A549 (cell line): Measurements from ENCODE around the gene ACP4. TPM values are rescaled to one million over a fixed set of nuclear protein-coding genes. Genes with fewer than 3 reads are reported as not detected.
A peak's percentile ranks its signal among the peaks of the same experiment; 100 is the strongest.

ENCODE experiments used
- ATAC-seq, 2 experiments: fragments of 200-7000 bp in 1 of 2; fragments of >200 bp in 1 of 2; cut with Nextera tagmentation in 1 of 2; cut with Tn5 transposase in 1 of 2; 3 replicates each; pipeline versions ENCODE4 v1.8.0 to v1.9.1; 2018 to 2020; ENCODE audit warnings: mild to moderate bottlenecking in 1 of 2, moderate library complexity in 1 of 2
- CTCF ChIA-PET: fragments of 300-600 bp; sonication (Branson Sonifier 250); formaldehyde crosslinking; extraction: SDS; loops from one replicate; lab custom pipeline; 2021; ENCODE audit warnings: antibody characterized with exemption, inconsistent platforms; lab: Yijun Ruan, JAX
- POLR2A ChIA-PET: fragments of 350-600 bp; formaldehyde crosslinking; extraction: SDS; loops from one replicate; lab custom pipeline; 2021; ENCODE audit warnings: antibody characterized with exemption, inconsistent platforms; lab: Yijun Ruan, JAX
- DNase-seq, 2 experiments: peaks; one replicate each; pipeline versions ENCODE4 v3.0.0 to v3.0.0-alpha.2; 2011 to 2016; ENCODE audit warnings: low read depth in 1 of 2, low spot score in 1 of 2
- FAIRE-seq: peaks from 2 replicates; lab custom pipeline; 2011; peaks lifted over from hg19 to GRCh38; lab: Jason Lieb, UNC
- H3K27ac ChIP-seq, 2 experiments: fragments of >200 bp; sonication (Bioruptor Twin); formaldehyde crosslinking; 3 replicates each; pipeline ENCODE4 v1.5.1; 2016 to 2017
- H3K4me1 ChIP-seq: fragments of >200 bp; sonication (Bioruptor Twin); formaldehyde crosslinking; 3 replicates; pipeline ENCODE4 v1.6.1; 2016
- H3K4me2 ChIP-seq: fragments of >200 bp; sonication (Bioruptor Twin); formaldehyde crosslinking; 3 replicates; pipeline ENCODE4 v1.6.1; 2016
- H3K4me3 ChIP-seq: fragments of >200 bp; sonication (Bioruptor Twin); formaldehyde crosslinking; 3 replicates; pipeline ENCODE4 v1.5.1; 2016
- H3K9me3 ChIP-seq: fragments of >200 bp; sonication (Bioruptor Twin); formaldehyde crosslinking; 3 replicates; pipeline ENCODE4 v1.6.1; 2016
- CBX2 ChIP-seq: fragments of 200-600 bp; sonication (generic); IDR thresholded peaks from 2 replicates; pipeline ENCODE4 v1.6.1; 2016; ENCODE audit warnings: low read depth, mild to moderate bottlenecking, borderline replicate concordance
- CEBPB ChIP-seq, 2 experiments: fragments of >200 bp in 1 of 2; sonication (Bioruptor Twin) in 1 of 2; formaldehyde crosslinking in 1 of 2; IDR thresholded peaks; 2 replicates each; pipeline ENCODE4 v1.6.1; 2012 to 2016
- EHMT2 ChIP-seq: fragments of 200-600 bp; sonication (generic); IDR thresholded peaks from 2 replicates; pipeline ENCODE4 v1.6.1; 2016; ENCODE audit warnings: antibody characterized with exemption, low read depth, mild to moderate bottlenecking, moderate library complexity
- EP300 ChIP-seq, 2 experiments: fragments of >200 bp; sonication (Bioruptor Twin); formaldehyde crosslinking; IDR thresholded peaks; 2 replicates in 1 of 2; 3 replicates in 1 of 2; pipeline ENCODE4 v1.6.1; 2016 to 2017
- FOSB ChIP-seq: fragments of 250-450 bp; sonication (Bioruptor Pico); IDR thresholded peaks from 2 replicates; pipeline ENCODE4 v1.5.0; 2020; ENCODE audit warnings: mild to moderate bottlenecking, moderate library complexity
- FOSL2 ChIP-seq, 2 experiments: fragments of 450-650 bp in 1 of 2; fragments of >200 bp in 1 of 2; sonication (Bioruptor Twin) in 1 of 2; formaldehyde crosslinking; IDR thresholded peaks; 2 replicates each; pipeline versions ENCODE4 v1.5.0 to v1.6.1; 2016 to 2020; ENCODE audit warnings: mild to moderate bottlenecking in 1 of 2, moderate library complexity in 1 of 2
- GATA3 ChIP-seq: IDR thresholded peaks from 2 replicates; pipeline ENCODE4 v1.6.1; 2012; ENCODE audit warnings: borderline replicate concordance
- HDAC2 ChIP-seq: fragments of 200-600 bp; sonication (generic); IDR thresholded peaks from 2 replicates; pipeline ENCODE4 v1.6.1; 2016
- HEYL ChIP-seq: fragments of 250-450 bp; sonication (Bioruptor Pico); IDR thresholded peaks from 2 replicates; pipeline ENCODE4 v1.8.0; 2021; ENCODE audit warnings: mild to moderate bottlenecking, moderate library complexity
- HMGXB4 ChIP-seq: fragments of 250-450 bp; sonication (Bioruptor Pico); IDR thresholded peaks from 2 replicates; pipeline ENCODE4 v1.5.0; 2021; ENCODE audit warnings: mild to moderate bottlenecking, moderate library complexity, borderline replicate concordance
- HOXA7 ChIP-seq: fragments of 250-450 bp; sonication (Bioruptor Pico); IDR thresholded peaks from 2 replicates; pipeline ENCODE4 v1.5.0; 2020; ENCODE audit warnings: mild to moderate bottlenecking, moderate library complexity
- HOXB13 ChIP-seq: fragments of 250-450 bp; sonication (Bioruptor Pico); IDR thresholded peaks from 2 replicates; pipeline ENCODE4 v1.5.0; 2020; ENCODE audit warnings: low read depth, mild to moderate bottlenecking, moderate library complexity
- KDM1A ChIP-seq: fragments of 200-600 bp; sonication (generic); IDR thresholded peaks from 2 replicates; pipeline ENCODE4 v1.6.1; 2016; ENCODE audit warnings: low read depth, mild to moderate bottlenecking
- MYC ChIP-seq: IDR thresholded peaks from 2 replicates; pipeline ENCODE4 v1.6.1; 2012; ENCODE audit warnings: mild to moderate bottlenecking, inconsistent platforms, low read length, improper control_type of control experiment, borderline replicate concordance
- NPAS2 ChIP-seq: fragments of 250-450 bp; sonication (Bioruptor Pico); IDR thresholded peaks from 2 replicates; pipeline ENCODE4 v1.8.0; 2022; ENCODE audit warnings: mild to moderate bottlenecking, moderate library complexity, borderline replicate concordance
- NR3C1 ChIP-seq: fragments of >200 bp; sonication (Bioruptor Twin); formaldehyde crosslinking; IDR thresholded peaks from 3 replicates; pipeline ENCODE4 v1.6.1; 2017
- POLR2AphosphoS2 ChIP-seq: conservative IDR thresholded peaks from 2 replicates; pipeline ENCODE4 v1.6.1; 2012; ENCODE audit warnings: low read length, improper control_type of control experiment, inconsistent platforms
- RAD21 ChIP-seq, 2 experiments: fragments of >200 bp in 1 of 2; sonication (Bioruptor Twin) in 1 of 2; formaldehyde crosslinking in 1 of 2; IDR thresholded peaks in 1 of 2; conservative IDR thresholded peaks in 1 of 2; 2 replicates in 1 of 2; 3 replicates in 1 of 2; pipeline ENCODE4 v1.6.1; 2012 to 2018; ENCODE audit warnings: inconsistent platforms in 1 of 2
- RCOR1 ChIP-seq: fragments of 150-350 bp; IDR thresholded peaks from 2 replicates; pipeline ENCODE4 v1.6.1; 2014; ENCODE audit warnings: antibody characterized with exemption, low read length, low read depth
- RFX5 ChIP-seq: fragments of 450-650 bp; IDR thresholded peaks from 2 replicates; pipeline ENCODE4 v1.7.1; 2014; ENCODE audit warnings: antibody characterized with exemption, mild to moderate bottlenecking, moderate library complexity
- RNF2 ChIP-seq: fragments of 200-600 bp; sonication (generic); IDR thresholded peaks from 2 replicates; pipeline ENCODE4 v1.6.1; 2016; ENCODE audit warnings: low read depth, mild to moderate bottlenecking, antibody characterized with exemption, moderate library complexity, borderline replicate concordance
- SREBF2 ChIP-seq: fragments of 450-650 bp; IDR thresholded peaks from 2 replicates; pipeline ENCODE4 v1.6.1; 2014; ENCODE audit warnings: mild to moderate bottlenecking, moderate library complexity
- TFCP2L1 ChIP-seq: fragments of 250-450 bp; sonication (Bioruptor Pico); IDR thresholded peaks from 2 replicates; pipeline ENCODE4 v1.5.0; 2021; ENCODE audit warnings: mild to moderate bottlenecking
- TP53 ChIP-seq: fragments of 250-450 bp; sonication (Bioruptor Pico); IDR thresholded peaks from 2 replicates; pipeline ENCODE4 v1.5.0; 2021; ENCODE audit warnings: mild to moderate bottlenecking, moderate library complexity
- ZC3H11A ChIP-seq: fragments of 450-650 bp; IDR thresholded peaks from 2 replicates; pipeline ENCODE4 v1.6.1; 2014; ENCODE audit warnings: antibody characterized with exemption, mild to moderate bottlenecking
- ZFP36 ChIP-seq: fragments of 450-650 bp; IDR thresholded peaks from 2 replicates; pipeline ENCODE4 v1.6.1; 2014; ENCODE audit warnings: borderline replicate concordance; ENCODE audit not compliant: partially characterized antibody
- ZNF302 ChIP-seq: fragments of 250-450 bp; sonication (Bioruptor Pico); IDR thresholded peaks from 2 replicates; pipeline ENCODE4 v1.9.0; 2021; ENCODE audit warnings: inconsistent platforms, mild to moderate bottlenecking, moderate library complexity
- WGBS: methylation state at CpG from one replicate; pipeline ENCODE4 v1.1.6; 2017; ENCODE audit errors: missing lambda C conversion rate; 5-methylcytosine and 5-hydroxymethylcytosine counted together
- polyA plus RNA-seq, 4 experiments: library from polyadenylated mRNA; depleted of rRNA in 3 of 4; stranded (reverse); fragments of >200 nt; fragmentation: RNase III in 1 of 4; extraction: RNeasy Plus Mini Kit Qiagen cat#74134 plus additional on column Dnase treatment in 1 of 4; gene quantifications; 2 replicates in 3 of 4; 3 replicates in 1 of 4; pipeline ENCODE4 v1.2.3, GENCODE V29; 2011 to 2017
- TF ChIP-seq, protein P1 (sequence below): fragments of >200 bp; sonication (Bioruptor Twin); formaldehyde crosslinking; IDR thresholded peaks from 2 replicates; pipeline ENCODE4 v1.6.1; 2016
- TF ChIP-seq, protein P2 (sequence below): fragments of 250-450 bp; sonication (Bioruptor Pico); IDR thresholded peaks from 2 replicates; pipeline ENCODE4 v1.5.0; 2020; ENCODE audit warnings: low read depth, mild to moderate bottlenecking, moderate library complexity

Gene ACP4
- polyA plus RNA-seq, 2 of the 4 experiments (the other 2 are of a cell fraction): not detected

- 50% methylated on average over 18 of the region's 18 CpGs for WGBS
- H3K27ac ChIP-seq: no peak overlapping the region
- H3K9me3 ChIP-seq: no peaks in the 10 kb centered on the region
- H3K4me1 ChIP-seq: no peaks in the 10 kb centered on the region
- peak in 1 of 2 experiments; percentile 30; a peak in 1 of 6 replicates for ATAC-seq
- no peak for TF ChIP-seq GATA3
- TF ChIP-seq KDM1A: no peak
- TF ChIP-seq ZNF302: no peak
- no peak for TF ChIP-seq POLR2AphosphoS2
- no peak for TF ChIP-seq RAD21 (conservative IDR thresholded peaks at IDR 0.05 in 1 of 2, IDR thresholded peaks at IDR 0.05 in 1 of 2)
- no peak for TF ChIP-seq EP300 (IDR thresholded peaks at IDR 0.05)
- no peak for TF ChIP-seq HOXB13 (CRISPR knock-in tag)
- no peak for TF ChIP-seq NPAS2 (CRISPR knock-in tag)
- no peak for TF ChIP-seq TFCP2L1
- no peak for TF ChIP-seq MYC
- TF ChIP-seq EHMT2: no peak
- no peak for TF ChIP-seq ZC3H11A
- TF ChIP-seq, protein P1, sequence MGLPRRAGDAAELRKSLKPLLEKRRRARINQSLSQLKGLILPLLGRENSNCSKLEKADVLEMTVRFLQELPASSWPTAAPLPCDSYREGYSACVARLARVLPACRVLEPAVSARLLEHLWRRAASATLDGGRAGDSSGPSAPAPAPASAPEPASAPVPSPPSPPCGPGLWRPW: no peak
- no peak for TF ChIP-seq HOXA7 (CRISPR knock-in tag)
- no peak for DNase-seq
- FAIRE-seq: no peak
- no peak overlapping the region for H3K4me2 ChIP-seq
- ChIA-PET CTCF (interaction anchor here (0.7 to 4.2 kb wide), 7 partner anchors 17 to 72 kb away, joined by 3 to 24 read pairs (median 4); partner anchors contain the start of gene CLEC11A), POLR2A (no interaction called here)
- no peak overlapping the region for H3K4me3 ChIP-seq
These were observed 48.9 kb upstream of the ACP4 start for GRCh38 chr19:50741179-50741933.

- CTCF ChIA-PET: interaction anchor here (1.1 to 4.2 kb wide), 3 partner anchors 9 to 20 kb away, joined by 4 to 24 read pairs (median 7); partner anchors contain the start of gene CLEC11A
- no peak overlapping the region for H3K4me2 ChIP-seq
- no peak for DNase-seq
- POLR2A ChIA-PET: no interaction called here
- no peak overlapping the region for H3K27ac ChIP-seq
- TF ChIP-seq ZFP36: no peak
- no peak for TF ChIP-seq HDAC2
- TF ChIP-seq FOSB: no peak
- TF ChIP-seq RFX5: no peak
- TF ChIP-seq ZNF302: no peak
- no peak for TF ChIP-seq CEBPB (IDR thresholded peaks at IDR 0.05)
- no peak for TF ChIP-seq TP53
- TF ChIP-seq GATA3: no peak
- no peak for TF ChIP-seq CBX2
- no peak for TF ChIP-seq NR3C1
- no peak for TF ChIP-seq HEYL (CRISPR knock-in tag)
- no peak for TF ChIP-seq HMGXB4 (CRISPR knock-in tag)
- no peak for TF ChIP-seq EHMT2
- TF ChIP-seq RNF2: no peak
- TF ChIP-seq FOSL2 (IDR thresholded peaks at IDR 0.05): no peak
- no peak for TF ChIP-seq FOSL2 (CRISPR knock-in tag; IDR thresholded peaks at IDR 0.05)
- TF ChIP-seq, protein P2, sequence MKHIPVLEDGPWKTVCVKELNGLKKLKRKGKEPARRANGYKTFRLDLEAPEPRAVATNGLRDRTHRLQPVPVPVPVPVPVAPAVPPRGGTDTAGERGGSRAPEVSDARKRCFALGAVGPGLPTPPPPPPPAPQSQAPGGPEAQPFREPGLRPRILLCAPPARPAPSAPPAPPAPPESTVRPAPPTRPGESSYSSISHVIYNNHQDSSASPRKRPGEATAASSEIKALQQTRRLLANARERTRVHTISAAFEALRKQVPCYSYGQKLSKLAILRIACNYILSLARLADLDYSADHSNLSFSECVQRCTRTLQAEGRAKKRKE (CRISPR knock-in tag): no peak
- no peak for TF ChIP-seq RCOR1
- TF ChIP-seq POLR2AphosphoS2: no peak
- TF ChIP-seq SREBF2: no peak
- no peaks in the 10 kb centered on the region for H3K9me3 ChIP-seq
- WGBS: 74% methylated on average over 6 of the region's 6 CpGs
- ATAC-seq: no peak
- FAIRE-seq: no peak
- no peak overlapping the region for H3K4me3 ChIP-seq
- peaks cover 6% of the 10 kb centered on the region; the same call in 1 of the 3 replicates for H3K4me1 ChIP-seq
These were observed 46.7 kb upstream of the ACP4 start for GRCh38 chr19:50743537-50743936.
